ENCODE measurements around the gene RGS9.
"Not testable (repeated sequence)": the region's sequence is repeated elsewhere in the genome, so short reads cannot be mapped to it uniquely, and the experiment has no call there.

RGS9 gene

GRCh38 chr17:65109990-65110680, 27.0 kb upstream of the RGS9 start:
- no peak for DNase-seq (ENCODE audit: low read depth in 3 of 3, low spot score in 1 of 3)

DNA sequence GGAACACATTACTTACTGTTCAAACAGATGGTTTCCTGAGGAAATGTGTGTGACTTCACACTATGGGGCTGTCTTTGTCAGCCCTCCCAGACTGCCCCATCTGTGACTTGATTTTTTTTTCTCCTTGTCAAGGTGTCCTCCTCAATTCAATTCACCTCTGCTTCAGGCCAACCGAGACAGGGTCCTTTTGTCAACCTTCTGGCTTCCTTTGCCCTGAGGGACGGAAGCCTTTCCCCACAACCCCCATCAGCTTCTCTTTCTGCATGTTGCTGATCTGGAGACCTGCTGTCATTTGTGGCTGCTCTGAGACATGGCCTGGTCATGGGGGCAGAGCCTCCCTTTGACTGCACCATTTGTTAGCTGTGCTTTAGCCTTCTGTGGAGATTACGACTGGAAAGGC, 21.3 kb upstream of the RGS9 start:
- DNase-seq (ENCODE audit: low read depth in 3 of 3, low spot score in 1 of 3) = no peak

DNA sequence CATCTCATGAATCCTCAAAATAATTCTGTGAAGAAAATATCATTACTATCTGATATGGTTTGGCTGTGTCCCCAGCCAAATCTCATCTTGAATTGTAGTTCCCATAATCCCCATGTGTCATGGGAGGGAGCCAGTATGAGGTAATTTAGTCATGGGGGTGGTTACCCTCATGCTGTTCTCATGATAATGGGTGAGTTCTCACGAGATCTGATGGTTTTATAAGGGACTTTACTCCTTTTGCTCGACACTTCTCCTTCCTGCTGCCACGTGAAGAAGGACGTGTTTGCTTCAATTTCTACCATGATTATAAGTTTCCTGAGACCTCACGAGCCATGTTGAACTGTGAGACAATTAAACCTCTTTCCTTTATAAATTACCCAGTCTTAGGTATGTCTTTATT, 20.7 kb upstream of the RGS9 start:
- DNase-seq (ENCODE audit: low read depth in 3 of 3, low spot score in 1 of 3) = not testable (repeated sequence)

DNA sequence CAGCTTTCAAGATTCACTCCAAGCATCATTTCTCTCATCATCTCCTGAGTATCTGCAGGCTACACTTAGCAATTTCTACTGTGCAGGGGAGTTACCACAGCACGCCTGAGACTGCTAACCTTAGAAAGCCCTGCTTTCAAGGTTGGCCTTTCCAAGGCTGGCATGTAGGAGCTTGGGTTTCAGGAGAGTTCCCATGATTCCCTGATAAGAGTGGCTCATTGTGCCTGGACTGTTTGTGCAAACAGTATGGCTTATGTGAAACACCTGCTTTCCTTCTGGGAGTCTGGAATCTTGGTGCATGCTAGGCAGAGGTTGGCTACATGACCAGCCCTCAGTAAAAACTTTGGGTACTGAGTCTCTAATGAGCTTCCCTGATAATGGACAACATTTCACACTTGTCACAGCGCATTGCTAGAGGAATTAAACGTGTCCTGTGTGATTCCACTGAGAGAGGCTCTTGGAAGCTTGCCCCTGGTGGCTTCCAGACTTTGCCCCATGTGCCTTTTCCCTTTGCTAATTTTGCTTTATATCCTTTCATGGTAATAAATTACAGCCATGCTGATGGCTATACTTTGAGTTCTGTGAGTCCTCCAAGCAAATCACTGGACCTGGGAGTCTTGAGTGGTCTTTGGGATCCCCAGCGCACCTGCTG, 19.7 kb upstream of the RGS9 start:
- no peak for DNase-seq (ENCODE audit: low read depth in 3 of 3, low spot score in 1 of 3)

DNA sequence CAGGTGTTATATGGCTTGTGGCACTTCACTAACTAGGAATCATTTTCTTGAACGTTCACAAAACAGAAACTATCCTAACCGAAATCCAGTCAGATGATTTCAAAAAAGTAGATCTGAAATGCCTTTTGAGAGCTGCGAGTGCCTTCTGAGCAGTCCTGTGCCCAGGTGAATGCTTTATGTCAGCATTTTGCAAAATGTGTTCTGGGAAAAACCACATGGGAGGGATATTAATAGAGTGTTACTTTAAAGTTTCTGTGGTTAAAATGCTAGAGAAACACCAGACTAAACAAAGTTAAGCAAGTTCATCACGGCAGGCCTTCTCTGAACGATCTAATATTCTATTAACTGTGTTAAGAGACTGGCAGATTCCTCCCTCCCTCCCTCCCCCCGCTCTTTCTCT, 15.8 kb upstream of the RGS9 start:
- DNase-seq (ENCODE audit: low read depth in 3 of 3, low spot score in 1 of 3) = no peak

GRCh38 chr17:65121916-65122806, 15.0 kb upstream of the RGS9 start:
- DNase-seq (ENCODE audit: low read depth in 3 of 3, low spot score in 1 of 3) = no peak

GRCh38 chr17:65122836-65123756, 14.1 kb upstream of the RGS9 start:
- DNase-seq (ENCODE audit: low read depth in 3 of 3, low spot score in 1 of 3) = peak; percentile 54 to 71 (median 67)

- no peak for DNase-seq (ENCODE audit: low read depth in 3 of 3, low spot score in 1 of 3)
These were observed 13.2 kb upstream of the RGS9 start for GRCh38 chr17:65123757-65124675.

DNA sequence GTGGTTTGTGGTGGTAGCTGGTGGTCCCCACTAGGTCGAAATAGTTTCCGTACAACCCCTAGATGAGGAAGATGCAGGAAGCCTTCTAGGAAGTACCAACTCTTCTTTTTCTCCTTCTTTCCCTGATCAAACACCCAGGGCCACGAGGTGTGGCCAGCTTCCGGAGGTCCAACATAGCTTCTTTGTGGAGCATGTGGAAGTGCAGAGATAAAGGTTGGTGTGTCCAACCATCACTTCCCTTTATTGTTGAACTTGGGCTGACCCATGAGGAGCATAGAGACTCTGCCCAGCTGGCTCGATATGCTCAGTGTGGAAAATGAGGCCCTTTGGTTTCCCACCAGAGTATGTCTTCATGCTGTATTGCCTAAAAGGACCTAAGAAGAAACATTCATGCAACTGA, 6.3 kb upstream of the RGS9 start:
- DNase-seq (ENCODE audit: low read depth in 3 of 3, low spot score in 1 of 3) = no peak

DNA sequence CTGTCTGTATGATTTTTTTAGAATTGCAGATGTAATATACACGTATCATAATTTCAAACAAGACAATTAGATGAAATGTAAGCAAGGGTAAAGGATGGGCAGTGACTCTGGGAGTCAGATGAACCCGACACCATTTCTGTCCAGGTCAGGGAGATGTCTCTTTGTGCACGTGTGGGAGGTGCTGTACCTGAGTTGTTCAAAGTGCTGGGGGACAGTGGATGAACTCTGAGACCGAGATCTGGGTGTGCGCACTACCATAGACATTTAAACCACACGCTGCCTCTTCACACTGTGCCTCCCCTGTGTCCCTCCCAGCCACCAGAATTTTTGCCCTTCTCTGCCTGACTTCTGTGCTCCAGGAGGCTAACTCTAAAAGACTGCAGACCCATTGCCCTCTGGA, 5.9 kb upstream of the RGS9 start:
- no peak for DNase-seq (ENCODE audit: low read depth in 3 of 3, low spot score in 1 of 3)

GRCh38 chr17:65131946-65132345, 5.2 kb upstream of the RGS9 start:
- no peak for DNase-seq (ENCODE audit: low read depth in 3 of 3, low spot score in 1 of 3)

DNA sequence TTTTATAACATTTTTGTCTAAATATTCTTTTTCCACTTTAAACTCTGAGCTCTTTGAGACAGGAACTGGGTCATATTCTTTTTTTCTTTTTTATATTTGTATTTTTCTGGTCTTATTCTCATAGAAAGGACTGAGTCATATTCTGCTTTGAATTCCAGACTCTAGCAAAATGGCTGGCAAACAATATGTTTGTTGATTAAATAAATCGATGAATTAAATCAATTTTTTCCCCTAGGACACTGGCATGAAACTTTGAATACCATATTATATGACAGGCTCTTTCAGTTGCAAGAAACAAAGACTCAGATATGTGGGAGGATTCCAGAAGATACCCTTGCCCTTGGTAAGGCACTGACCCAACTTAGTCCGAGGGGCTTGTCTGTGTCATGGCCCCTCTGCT, 3.1 kb upstream of the RGS9 start:
- DNase-seq (ENCODE audit: low read depth in 3 of 3, low spot score in 1 of 3) = no peak

DNA sequence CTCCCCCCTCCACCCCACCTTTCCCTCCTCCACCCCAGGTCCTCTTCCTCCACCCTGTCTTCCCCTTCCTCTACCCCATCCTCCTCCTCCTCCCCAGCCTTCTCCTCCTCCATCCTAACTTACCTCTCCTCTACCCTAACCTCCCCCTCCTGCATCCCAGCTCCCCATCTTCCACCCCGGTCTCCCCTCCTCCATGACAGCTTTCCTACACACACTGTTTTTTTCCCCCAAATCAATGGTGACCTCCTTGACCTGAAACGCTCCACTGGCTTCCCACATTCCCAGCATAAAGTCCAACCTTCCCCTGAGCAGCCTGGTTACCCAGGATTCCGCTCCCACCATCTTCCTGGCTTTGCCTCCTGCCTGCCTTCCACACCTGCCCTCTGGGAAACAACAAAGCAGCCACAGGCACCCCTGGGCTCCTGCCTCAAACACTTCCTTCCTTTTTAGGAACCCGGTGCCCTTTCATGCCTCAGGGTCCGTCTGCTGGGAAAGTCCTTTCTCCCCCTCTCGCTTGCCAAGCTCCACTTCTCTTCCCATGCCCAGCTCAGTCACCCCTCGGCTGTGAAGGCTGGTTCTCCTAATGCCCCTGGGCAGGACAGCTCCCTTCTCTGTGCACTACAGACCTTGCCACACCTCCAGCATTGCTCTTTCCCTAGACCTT, 2.1 kb downstream of the RGS9 start:
- no peak for DNase-seq (ENCODE audit: low read depth in 3 of 3, low spot score in 1 of 3)

DNA sequence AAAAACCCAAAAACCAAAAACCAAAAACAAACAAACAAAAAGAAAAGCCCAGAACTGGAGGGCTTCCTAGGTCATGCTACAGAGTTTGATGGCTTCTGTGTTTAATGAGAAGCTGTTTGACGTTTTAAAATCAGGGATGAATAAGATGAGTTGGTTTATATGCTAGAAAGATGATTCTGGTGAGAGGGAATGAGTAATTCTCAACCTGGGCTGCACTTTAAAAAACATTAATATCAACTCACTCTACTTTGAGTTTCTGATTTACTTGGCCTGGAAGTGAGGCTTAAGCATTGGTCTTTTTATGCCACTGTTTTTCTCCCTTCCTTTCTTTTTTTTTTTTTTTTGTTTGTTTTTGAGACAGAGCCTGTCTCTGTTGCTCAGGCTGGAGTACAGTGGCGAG, 5.1 kb downstream of the RGS9 start:
- DNase-seq (ENCODE audit: low read depth in 3 of 3, low spot score in 1 of 3) = no peak

DNA sequence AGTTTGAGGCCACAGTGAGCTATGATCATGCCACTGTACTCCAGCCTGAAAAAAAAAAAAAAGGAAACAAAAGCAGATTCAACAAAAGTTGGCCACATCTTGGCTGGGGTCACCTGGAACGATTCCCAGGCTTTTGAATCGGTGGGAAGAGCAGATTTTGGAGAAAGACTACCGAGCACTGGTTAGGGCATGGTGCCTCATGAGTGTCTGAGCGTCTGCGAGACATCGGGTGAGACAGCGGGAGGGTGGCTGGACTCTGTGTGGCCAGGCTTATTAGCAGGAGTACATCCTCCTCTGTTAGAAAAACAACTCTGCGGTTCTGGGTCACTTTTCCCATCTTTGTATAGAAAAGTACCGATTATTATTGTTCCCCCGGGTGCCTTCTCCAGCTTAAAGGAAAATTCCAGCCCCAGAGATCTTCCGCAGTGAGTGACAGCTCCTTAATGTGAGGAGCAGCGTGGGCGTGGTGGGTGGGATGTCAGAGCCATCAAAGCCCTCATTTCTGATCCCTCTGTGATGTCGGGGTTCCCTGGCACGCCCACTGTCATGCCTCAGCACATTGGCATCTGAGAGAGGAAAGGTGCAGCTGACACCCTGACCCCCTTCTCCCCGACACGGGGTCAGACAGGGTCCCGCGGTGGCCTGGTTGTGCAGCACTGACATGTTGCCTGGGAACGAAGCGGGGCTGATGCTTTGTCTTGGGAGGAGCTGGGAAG, 6.9 kb downstream of the RGS9 start:
- DNase-seq (ENCODE audit: low read depth in 3 of 3, low spot score in 1 of 3) = no peak

DNA sequence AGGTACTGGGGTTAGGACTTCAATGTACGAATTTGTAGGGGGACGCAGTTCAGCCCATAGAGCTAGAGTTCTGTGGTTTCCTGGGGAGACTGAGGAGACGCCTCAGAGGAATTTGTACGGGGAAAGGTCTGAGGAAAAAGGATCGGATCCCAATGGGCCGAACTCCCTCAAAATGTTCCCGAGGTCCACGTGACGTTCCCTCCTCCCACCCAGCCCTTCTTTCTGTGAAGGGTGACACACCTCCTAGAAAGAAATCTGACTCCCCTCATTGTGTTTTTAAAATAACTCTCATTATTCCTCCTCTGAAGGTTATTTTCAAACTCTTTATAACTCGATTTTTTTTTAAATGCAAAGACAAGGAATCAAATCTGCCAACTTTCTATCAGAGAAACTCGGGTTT, 8.6 kb downstream of the RGS9 start:
- DNase-seq (ENCODE audit: low read depth in 3 of 3, low spot score in 1 of 3) = no peak

GRCh38 chr17:65147955-65148354, 10.8 kb downstream of the RGS9 start:
- DNase-seq (ENCODE audit: low read depth in 3 of 3, low spot score in 1 of 3) = no peak

- no peak for DNase-seq (ENCODE audit: low read depth in 3 of 3, low spot score in 1 of 3)
These were observed 17.8 kb downstream of the RGS9 start for GRCh38 chr17:65154770-65155589.
